Measurements from ENCODE around the gene PAX2. TPM values are rescaled to one million over a fixed set of nuclear protein-coding genes. Genes with fewer than 3 reads are reported as not detected.

PAX2 gene
- total RNA-seq, 4 donors from 2014 or later: not detected

GRCh38 chr10:100749309-100750217, 4.2 kb downstream of the PAX2 start:
- TF ChIP-seq CTCF (IDR thresholded peaks at IDR 0.05) (no peak), POLR2AphosphoS5 (IDR thresholded peaks at IDR 0.05) (no peak), POLR2A (IDR thresholded peaks at IDR 0.05) (no peak), EP300 (IDR thresholded peaks at IDR 0.05) (no peak)
- WGBS, 2 donors (ENCODE audit: low coverage in 1 of 2): 5 to 7% methylated on average over 16 to 26 of the region's 50 CpGs
- H3K27me3 ChIP-seq: peaks cover 100% of the 10 kb centered on the region
- H3K36me3 ChIP-seq: no peaks in the 10 kb centered on the region
- peaks cover 3 to 49% (median 32%) of the 10 kb centered on the region in 3 donors for H3K4me1 ChIP-seq
- H3K4me3 ChIP-seq: no peak overlapping the region
- H3K27ac ChIP-seq: no peak overlapping the region
- ATAC-seq: no peak
- no peaks in the 10 kb centered on the region for H3K9me3 ChIP-seq

- Histone ChIP-seq H3K4me1 (peaks cover 0 to 39% (median 22%) of the 10 kb centered on the region in 3 donors), H3K27ac (no peak overlapping the region), H3K27me3 (peaks cover 100% of the 10 kb centered on the region), H3K4me3 (no peak overlapping the region), H3K9me3 (no peaks in the 10 kb centered on the region), H3K36me3 (no peaks in the 10 kb centered on the region)
- ATAC-seq: no peak
- TF ChIP-seq EP300 (IDR thresholded peaks at IDR 0.05) (no peak), POLR2A (IDR thresholded peaks at IDR 0.05) (no peak), CTCF (IDR thresholded peaks at IDR 0.05) (no peak)
- 6 to 9% methylated on average over 7 of the region's 37 CpGs for WGBS, 2 donors (ENCODE audit: low coverage in 1 of 2)
Measured at GRCh38 chr10:100750291-100751210, 5.2 kb downstream of the PAX2 start.

GRCh38 chr10:100751211-100751933, 6.0 kb downstream of the PAX2 start:
- TF ChIP-seq EP300 (IDR thresholded peaks at IDR 0.05) (no peak), POLR2AphosphoS5 (IDR thresholded peaks at IDR 0.05) (no peak), CTCF (IDR thresholded peaks at IDR 0.05) (no peak), POLR2A (IDR thresholded peaks at IDR 0.05) (no peak)
- Histone ChIP-seq H3K4me1 (peaks cover 0 to 31% (median 14%) of the 10 kb centered on the region in 3 donors), H3K27ac (no peak overlapping the region), H3K27me3 (peaks cover 100% of the 10 kb centered on the region), H3K36me3 (no peaks in the 10 kb centered on the region), H3K4me3 (no peak overlapping the region), H3K9me3 (no peaks in the 10 kb centered on the region)
- WGBS, 2 donors (ENCODE audit: low coverage in 1 of 2): no CpG with 5 or more reads among the region's 7 CpGs
- no peak for ATAC-seq

- H3K36me3 ChIP-seq: no peaks in the 10 kb centered on the region
- H3K27me3 ChIP-seq: peaks cover 100% of the 10 kb centered on the region
- no peak overlapping the region for H3K4me3 ChIP-seq
- H3K27ac ChIP-seq: no peak overlapping the region
- no peaks in the 10 kb centered on the region for H3K9me3 ChIP-seq
- H3K4me1 ChIP-seq: no peaks in the 10 kb centered on the region
- WGBS, 2 donors (ENCODE audit: low coverage in 1 of 2): 100% methylated on average over 1 of the region's 1 CpG; no CpG with 5 or more reads in 1 of the 2 donors
- ATAC-seq: no peak
- TF ChIP-seq EP300 (IDR thresholded peaks at IDR 0.05): no peak
- no peak for TF ChIP-seq CTCF (IDR thresholded peaks at IDR 0.05)
- no peak for TF ChIP-seq POLR2AphosphoS5 (IDR thresholded peaks at IDR 0.05)
- no peak for TF ChIP-seq POLR2A (IDR thresholded peaks at IDR 0.05)
Measured at GRCh38 chr10:100755821-100756220, 10.4 kb downstream of the PAX2 start.
